Esophagus mucosa (tissue), 1 donor: ENCODE data around the gene WNT1. TPM values are rescaled to one million over a fixed set of nuclear protein-coding genes. Genes with fewer than 3 reads are reported as not detected.

Experiments
- ATAC-seq: fragments of 200-7000 bp; cut with Tn5 transposase; one replicate; pipeline ENCODE4 v1.9.1; 2020
- total RNA-seq: library from RNA; stranded (reverse); gene quantifications from one replicate; pipeline ENCODE4 v1.2.4, GENCODE V29; 2023
- donor health status: DM: yes; HTN: yes; CAD: no.

WNT1 gene
- total RNA-seq: not detected

GRCh38 chr12:48978291-48978740 lies at the start of gene WNT1:
Gene WNT1, plus strand, starts transcription at chr12:48978322. Its CDS starts 329 bp downstream, at chr12:48978651.
- ATAC-seq: no peak

DNA sequence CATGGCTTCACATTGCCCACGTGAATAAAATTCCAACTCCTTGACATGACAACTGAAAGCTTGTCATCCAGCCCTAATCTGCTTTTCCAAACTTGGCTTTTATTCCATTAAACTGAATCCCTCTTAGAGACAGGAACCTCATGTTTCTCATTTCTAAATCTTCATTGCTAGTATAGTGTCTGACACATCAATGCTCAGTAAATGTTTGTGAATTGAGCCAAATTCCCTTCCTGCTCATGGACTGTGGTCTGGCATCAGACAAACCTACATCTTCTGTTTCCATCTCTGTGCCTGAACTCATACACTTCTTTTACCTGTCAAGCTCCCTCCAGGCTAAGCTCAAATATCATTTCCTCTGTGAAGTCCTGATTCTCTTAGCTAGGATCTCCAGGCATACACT lies 48.6 kb upstream of the WNT1 start:
- no peak for ATAC-seq

- ATAC-seq: no peak
Observed at GRCh38 chr12:48930475-48930874, 47.6 kb upstream of the WNT1 start.

GRCh38 chr12:48932878-48933277 lies 45.2 kb upstream of the WNT1 start:
- no peak for ATAC-seq

DNA sequence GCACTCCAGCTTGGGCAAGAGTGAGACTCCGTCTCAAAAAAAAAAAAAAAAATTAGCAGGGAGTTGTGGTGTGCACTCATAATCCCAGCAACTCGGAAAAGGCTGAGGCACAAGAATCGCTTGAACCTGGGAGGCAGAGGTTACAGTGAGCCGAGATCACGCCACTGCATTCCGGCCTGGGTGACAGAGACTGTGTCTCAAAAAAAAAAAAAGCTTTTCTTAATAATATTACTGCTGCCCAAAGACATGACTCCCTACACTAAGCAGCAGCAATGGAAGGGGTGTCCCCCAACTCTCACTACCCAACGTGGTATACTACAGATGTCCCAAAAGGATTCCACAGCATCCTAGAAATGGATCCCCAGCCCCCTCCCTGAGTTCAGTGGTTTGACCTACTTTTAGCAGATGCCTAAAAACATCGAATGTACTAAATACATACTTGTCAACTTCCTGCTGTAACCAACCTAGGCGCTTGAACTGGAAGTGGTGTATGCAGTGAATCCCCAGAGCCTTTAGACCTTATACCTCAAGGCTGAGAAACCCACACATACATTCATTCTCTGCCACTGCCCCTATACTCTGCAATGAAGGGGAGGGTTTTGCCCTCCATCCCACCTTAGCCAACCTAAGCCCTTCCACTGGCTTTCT lies 44.3 kb upstream of the WNT1 start:
- ATAC-seq: no peak

DNA sequence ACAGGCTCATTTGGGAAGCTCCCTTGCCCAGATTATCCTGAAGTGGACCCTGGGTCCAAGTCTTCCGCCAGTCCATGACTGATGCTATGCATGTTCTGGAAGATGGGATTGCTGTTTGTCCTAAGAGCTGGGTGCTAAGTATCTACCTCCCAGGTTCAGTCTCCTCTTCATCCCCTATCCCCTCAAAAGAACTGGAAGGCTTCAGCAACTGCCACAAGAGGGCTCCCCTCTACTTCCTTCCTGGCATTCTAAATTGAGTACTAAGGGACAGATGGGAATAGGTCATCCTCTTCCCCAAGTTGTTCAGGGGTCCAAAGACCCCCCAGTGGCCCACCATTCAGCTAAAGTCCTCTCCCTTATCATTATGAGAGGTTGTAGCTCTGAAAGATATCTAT lies 43.8 kb upstream of the WNT1 start:
- ATAC-seq: no peak

GRCh38 chr12:48936379-48936979 lies 41.6 kb upstream of the WNT1 start:
- peak; percentile 56 for ATAC-seq

DNA sequence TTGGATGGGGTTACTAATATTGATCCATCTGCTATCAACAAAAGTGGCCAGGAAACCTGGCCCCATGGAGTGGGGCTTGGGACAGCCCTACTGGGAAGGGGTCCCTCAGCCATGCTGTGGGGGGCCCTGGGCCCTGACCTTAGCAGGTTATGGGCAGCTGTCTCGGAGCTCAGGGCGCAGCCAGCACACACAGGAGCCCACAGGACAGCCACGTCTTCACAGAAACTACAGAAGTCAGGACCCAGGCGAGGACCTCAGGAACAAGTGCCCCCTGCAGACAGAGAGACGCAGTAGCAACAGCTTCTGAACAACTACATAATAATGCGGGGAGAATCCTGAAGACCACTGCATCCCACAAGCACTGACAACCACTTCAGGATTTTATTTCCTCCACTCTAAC lies 41.0 kb upstream of the WNT1 start:
- ATAC-seq: no peak

DNA sequence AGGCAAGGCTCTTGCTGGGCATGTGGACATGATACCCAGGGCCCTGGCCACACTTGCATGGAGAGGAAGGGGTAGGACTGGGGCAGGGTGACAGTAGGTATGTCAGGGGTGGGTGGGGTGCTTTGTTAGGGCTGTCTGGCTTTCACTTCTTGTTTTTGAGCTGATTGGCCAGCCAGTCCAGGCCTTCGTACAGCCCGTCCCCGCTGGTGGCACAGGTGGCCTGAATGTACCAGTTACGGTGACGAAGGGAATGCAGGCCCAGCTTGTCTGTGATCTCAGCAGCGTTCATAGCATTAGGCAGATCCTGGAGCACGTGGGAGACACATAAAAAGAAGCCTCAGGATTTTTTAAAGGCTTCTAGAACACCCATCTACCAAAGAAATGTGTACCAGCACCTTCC lies 39.3 kb upstream of the WNT1 start:
- no peak for ATAC-seq

DNA sequence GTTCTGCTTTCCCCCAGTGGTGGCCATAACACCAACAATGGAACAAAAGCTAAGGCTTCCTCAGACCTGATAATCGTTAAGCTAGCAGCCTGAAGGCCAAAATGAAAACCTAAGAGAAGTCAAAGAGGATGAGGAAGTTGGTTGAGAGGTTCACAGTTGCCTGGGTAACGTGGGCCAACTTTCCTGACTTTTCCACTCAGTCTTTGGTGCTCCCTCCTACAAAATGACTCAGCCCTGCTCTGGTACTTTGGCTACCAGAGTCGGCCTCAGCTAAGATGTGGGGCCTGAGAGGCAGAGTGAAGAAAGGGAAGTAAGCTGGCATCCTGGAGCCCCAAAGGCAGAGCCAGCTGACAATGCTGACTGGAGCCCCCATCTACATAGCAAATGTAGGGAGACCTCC lies 37.9 kb upstream of the WNT1 start:
- no peak for ATAC-seq

GRCh38 chr12:48943221-48943620 lies 34.9 kb upstream of the WNT1 start:
- peak; percentile 73 for ATAC-seq

GRCh38 chr12:48946205-48946604 lies 31.9 kb upstream of the WNT1 start:
- no peak for ATAC-seq

- ATAC-seq: no peak
Observed at GRCh38 chr12:48946943-48947342, 31.2 kb upstream of the WNT1 start.

GRCh38 chr12:48947727-48948126 lies 30.4 kb upstream of the WNT1 start:
- peak; percentile 87 for ATAC-seq

DNA sequence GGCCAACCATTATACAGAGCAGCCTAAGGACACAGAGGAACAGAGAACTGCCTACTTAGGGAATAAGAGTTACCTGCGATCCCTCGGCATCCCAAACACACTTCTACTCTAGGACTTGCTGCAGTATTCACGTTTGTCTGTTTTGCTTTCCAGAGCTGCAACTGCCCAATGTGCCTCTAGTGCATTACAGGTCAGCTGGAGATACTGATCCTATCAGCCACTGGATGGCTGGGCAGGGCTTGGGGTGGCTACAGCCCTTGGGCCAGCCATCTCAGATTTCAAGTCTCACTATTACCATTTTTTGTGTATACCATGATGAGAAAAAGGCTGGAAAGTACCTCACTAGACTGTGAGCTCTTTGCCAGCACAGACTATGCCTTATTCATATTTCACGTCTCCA lies 25.4 kb upstream of the WNT1 start:
- no peak for ATAC-seq

DNA sequence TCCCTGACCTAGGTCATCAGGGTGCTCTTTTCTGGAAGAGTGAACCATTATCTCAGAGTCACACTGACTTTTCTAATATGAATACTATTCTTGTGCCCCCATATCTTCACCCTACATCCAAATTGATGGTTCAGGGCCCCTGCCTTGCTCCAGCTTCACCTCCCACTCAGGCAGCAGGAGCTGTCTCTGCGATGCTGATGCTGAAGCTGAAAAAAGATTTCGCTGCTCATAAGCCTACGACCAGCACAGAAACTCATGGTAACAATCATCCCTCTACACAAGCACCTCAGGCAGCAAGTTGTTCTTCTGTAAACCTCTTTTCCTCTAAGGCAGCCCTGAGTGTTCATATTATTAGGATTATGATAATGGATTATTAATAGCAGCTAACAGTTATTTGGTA lies 24.1 kb upstream of the WNT1 start:
- no peak for ATAC-seq

- no peak for ATAC-seq
Observed at GRCh38 chr12:48954841-48955501, 23.2 kb upstream of the WNT1 start.

DNA sequence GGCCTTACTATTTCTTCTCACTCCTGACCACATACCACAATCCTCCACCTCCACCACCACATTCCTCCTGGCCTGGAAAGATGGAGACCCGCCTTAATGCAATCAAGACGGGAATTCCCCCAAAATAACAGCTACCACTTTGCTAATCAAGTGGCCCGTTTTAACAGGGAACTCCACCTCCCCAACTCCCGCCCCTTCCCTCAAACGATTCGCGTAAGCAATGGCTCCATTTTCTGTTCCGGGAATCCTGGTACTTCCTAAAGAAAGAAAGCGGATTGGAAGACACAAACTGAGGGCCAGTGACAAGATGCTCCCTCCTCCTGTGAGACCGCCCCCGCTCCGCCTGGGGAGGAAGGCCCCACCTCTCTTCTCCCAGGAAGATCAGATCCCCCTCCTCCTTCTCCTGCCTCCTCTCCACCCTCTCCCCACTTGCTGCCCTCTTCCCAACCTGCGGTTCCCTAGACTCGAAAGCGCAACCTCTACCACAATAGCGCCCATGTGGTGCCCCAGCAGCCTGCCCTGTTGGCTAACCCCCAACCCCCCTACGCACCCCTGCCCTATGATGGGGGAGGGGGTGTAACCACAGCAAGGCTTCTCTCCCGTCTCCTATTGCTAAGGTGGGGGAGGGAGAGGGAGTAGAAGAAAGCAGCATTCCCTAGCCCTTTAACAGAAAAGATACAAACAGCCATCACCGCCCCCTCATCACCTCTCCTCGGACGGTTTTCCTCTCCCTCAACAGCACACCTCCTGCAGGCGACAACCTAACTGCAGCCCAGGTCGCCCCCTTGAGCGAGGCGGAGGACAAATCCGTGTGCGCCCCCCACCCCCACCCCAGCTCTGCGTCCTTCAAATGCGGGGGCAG lies 21.6 kb upstream of the WNT1 start:
- ATAC-seq: peak; percentile 84

DNA sequence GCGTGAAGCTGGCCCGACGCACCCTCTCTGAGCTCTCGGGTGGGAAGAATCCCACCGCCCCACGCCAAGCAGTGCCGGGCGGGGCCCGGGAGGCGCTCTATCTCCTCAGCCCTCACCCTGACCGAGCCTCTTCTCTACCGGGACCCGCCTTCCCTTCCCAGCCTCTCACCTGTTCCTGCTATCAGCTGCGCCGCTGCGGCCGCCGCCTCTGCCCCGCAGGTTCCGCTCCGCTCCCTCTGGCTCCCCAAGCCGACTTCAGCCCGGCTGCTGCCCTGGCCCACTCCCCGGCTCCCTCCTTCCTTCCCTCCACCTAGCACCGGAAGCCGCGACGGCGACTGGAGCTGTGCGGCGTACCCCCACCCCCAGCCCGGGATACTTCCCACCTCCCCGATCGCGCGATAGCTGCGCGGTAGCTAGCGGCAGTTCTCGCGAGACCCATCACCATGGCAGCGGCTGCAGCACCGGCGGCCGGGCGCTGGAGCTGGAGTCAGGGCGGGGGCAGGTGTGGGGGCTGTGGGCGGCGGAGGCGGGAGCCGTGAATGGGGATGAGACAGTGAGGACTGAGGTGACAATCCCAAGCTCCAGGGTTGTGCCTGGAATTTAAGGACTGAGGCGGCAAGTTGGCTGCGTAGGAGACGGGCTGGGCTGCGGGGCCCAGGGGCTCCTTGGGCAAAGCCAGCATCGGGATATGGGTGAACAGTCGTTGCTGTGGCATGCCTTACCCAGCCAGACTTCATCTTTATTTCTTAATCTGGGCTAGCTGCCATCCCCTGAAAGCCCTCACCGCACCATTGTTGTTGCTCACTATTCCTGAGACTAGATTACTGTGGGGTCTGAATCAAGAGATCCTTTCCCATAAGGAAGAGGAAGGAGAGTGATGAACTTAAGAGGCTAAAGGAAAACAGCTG lies 20.7 kb upstream of the WNT1 start, which contains the start of gene ARF3:
Gene ARF3, minus strand, starts transcription at position 347 of the 908 bp plus-strand sequence. CDS start 16,392 bp downstream, outside the sequence.
- ATAC-seq: peak; percentile 92

DNA sequence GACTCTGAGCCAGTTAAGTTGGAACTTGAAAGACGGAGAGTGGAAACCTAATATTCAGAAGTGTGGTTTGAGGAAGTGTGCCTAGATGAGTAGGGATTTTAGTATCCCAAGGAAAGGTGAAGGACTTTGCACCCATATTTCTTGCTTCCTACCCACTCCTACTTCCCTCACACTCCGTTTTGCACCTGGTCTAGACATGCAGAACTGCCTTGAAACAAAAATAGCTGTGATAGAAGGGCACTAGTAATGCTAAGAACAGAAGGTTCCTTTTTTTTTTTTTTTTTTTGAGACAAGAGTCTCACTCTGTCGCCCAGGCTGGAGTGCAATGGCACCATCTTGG lies 20.1 kb upstream of the WNT1 start:
- no peak for ATAC-seq

GRCh38 chr12:48960834-48961233 lies 17.3 kb upstream of the WNT1 start:
- ATAC-seq: no peak

GRCh38 chr12:48961331-48961730 lies 16.8 kb upstream of the WNT1 start:
- no peak for ATAC-seq
